ENCODE data around the gene SYNGR3.

- no peak for TF ChIP-seq CTCF (IDR thresholded peaks at IDR 0.05)
- no peak for TF ChIP-seq POLR2A (IDR thresholded peaks at IDR 0.05)
These were observed 35.5 kb downstream of the SYNGR3 start for GRCh38 chr16:2025251-2025650.
